ENCODE results near the gene CHST11.
A peak's percentile ranks its signal among the peaks of the same experiment; 100 is the strongest.

CHST11 gene

GRCh38 chr12:104433061-104433460 lies 23.7 kb upstream of the CHST11 start:
- DNase-seq (ENCODE audit: low read depth in 2 of 2): no peak

GRCh38 chr12:104434129-104434528 lies 22.6 kb upstream of the CHST11 start:
- DNase-seq (ENCODE audit: low read depth in 2 of 2): no peak

- DNase-seq (ENCODE audit: low read depth in 2 of 2): no peak
Observed at GRCh38 chr12:104435175-104435574, 21.6 kb upstream of the CHST11 start.

- DNase-seq (ENCODE audit: low read depth in 2 of 2): no peak
Observed at GRCh38 chr12:104435765-104436164, 21.0 kb upstream of the CHST11 start.

- no peak for DNase-seq (ENCODE audit: low read depth in 2 of 2)
Observed at GRCh38 chr12:104436790-104437189, 20.0 kb upstream of the CHST11 start.

GRCh38 chr12:104438134-104438533 lies 18.6 kb upstream of the CHST11 start:
- no peak for DNase-seq (ENCODE audit: low read depth in 2 of 2)

- no peak for DNase-seq (ENCODE audit: low read depth in 2 of 2)
Observed at GRCh38 chr12:104439137-104439536, 17.6 kb upstream of the CHST11 start.

- no peak for DNase-seq (ENCODE audit: low read depth in 2 of 2)
Observed at GRCh38 chr12:104443008-104443407, 13.7 kb upstream of the CHST11 start.

GRCh38 chr12:104446646-104447421 lies 9.9 kb upstream of the CHST11 start:
- DNase-seq (ENCODE audit: low read depth in 2 of 2): no peak

GRCh38 chr12:104448031-104448430 lies 8.7 kb upstream of the CHST11 start:
- DNase-seq (ENCODE audit: low read depth in 2 of 2): no peak

GRCh38 chr12:104448451-104448850 lies 8.3 kb upstream of the CHST11 start:
- no peak for DNase-seq (ENCODE audit: low read depth in 2 of 2)

- DNase-seq (ENCODE audit: low read depth in 2 of 2): no peak
Observed at GRCh38 chr12:104450700-104451099, 6.0 kb upstream of the CHST11 start.

GRCh38 chr12:104452087-104452486 lies 4.7 kb upstream of the CHST11 start:
- DNase-seq (ENCODE audit: low read depth in 2 of 2): no peak

GRCh38 chr12:104453133-104453532 lies 3.6 kb upstream of the CHST11 start:
- DNase-seq (ENCODE audit: low read depth in 2 of 2): no peak

- peak in 1 of 2 experiments; percentile 10 for DNase-seq (ENCODE audit: low read depth in 2 of 2)
Observed at GRCh38 chr12:104454997-104455396, 1.8 kb upstream of the CHST11 start.

- DNase-seq (ENCODE audit: low read depth in 2 of 2): no peak
Observed at GRCh38 chr12:104455578-104456416, 951 bp upstream of the CHST11 start.

GRCh38 chr12:104456950-104457745 lies 400 bp downstream of the CHST11 start:
- peak; percentile 42 to 45 for DNase-seq (ENCODE audit: low read depth in 2 of 2)

- no peak for DNase-seq (ENCODE audit: low read depth in 2 of 2)
Observed at GRCh38 chr12:104457746-104458693, 1.3 kb downstream of the CHST11 start.

GRCh38 chr12:104458694-104459367 lies 2.1 kb downstream of the CHST11 start:
- DNase-seq (ENCODE audit: low read depth in 2 of 2): no peak

GRCh38 chr12:104459368-104459909 lies 2.7 kb downstream of the CHST11 start:
- DNase-seq (ENCODE audit: low read depth in 2 of 2): no peak
